OCI-LY3 (cell line): ENCODE data around the gene MTCH1.

Source experiments
- H2AFZ ChIP-seq: fragments of 200-600, 300-600 bp; shearing (Covaris generic); 2 replicates; pipeline ENCODE4 v1.6.0; 2014; ENCODE audit warnings: antibody characterized with exemption, low read depth, low read length
- H3K27ac ChIP-seq: fragments of 200-600, 300-600 bp; sonication (generic); 2 replicates; pipeline ENCODE4 v1.5.1; 2014; ENCODE audit warnings: mild to moderate bottlenecking, low read length, moderate library complexity, mixed read lengths
- H3K27me3 ChIP-seq: fragments of 200-600, 300-600 bp; sonication (generic); 2 replicates; pipeline ENCODE4 v1.6.1; 2014; ENCODE audit warnings: low read depth, low read length, mixed read lengths
- H3K36me3 ChIP-seq: fragments of 200-600, 300-600 bp; sonication (generic); replicated peaks from 2 replicates; pipeline ENCODE3; 2014; ENCODE audit warnings: low read depth, low read length, mixed read lengths
- H3K4me1 ChIP-seq: fragments of 300-600, 200-600 bp; sonication (generic); 2 replicates; pipeline ENCODE4 v1.6.1; 2014; ENCODE audit warnings: low read length, mixed read lengths
- H3K4me2 ChIP-seq: fragments of 200-600, 300-600 bp; sonication (generic); 2 replicates; pipeline ENCODE4 v1.6.1; 2014; ENCODE audit warnings: low read length, mixed read lengths
- H3K4me3 ChIP-seq: fragments of 300-600, 200-600 bp; sonication (generic); 2 replicates; pipeline ENCODE4 v1.5.1; 2014; ENCODE audit warnings: antibody characterized with exemption, mild to moderate bottlenecking, low read length, moderate library complexity
- H3K79me2 ChIP-seq: fragments of 300-600, 200-600 bp; shearing (Covaris generic); 2 replicates; pipeline ENCODE4 v1.6.1; 2014; ENCODE audit warnings: mild to moderate bottlenecking, low read length, mixed read lengths
- H3K9ac ChIP-seq: fragments of 300-600, 200-600 bp; shearing (Covaris generic); 2 replicates; pipeline ENCODE4 v1.6.0; 2014; ENCODE audit warnings: mild to moderate bottlenecking, low read length, moderate library complexity
- H3K9me3 ChIP-seq: fragments of 200-600, 300-600 bp; shearing (Covaris generic); 2 replicates; pipeline ENCODE4 v1.6.1; 2014; ENCODE audit warnings: low read length, mixed read lengths; ENCODE audit not compliant: insufficient read depth
- H4K20me1 ChIP-seq: fragments of 200-600, 300-600 bp; sonication (generic); 2 replicates; pipeline ENCODE4 v1.6.1; 2016; ENCODE audit warnings: low read length, mixed read lengths; ENCODE audit not compliant: insufficient read depth
- EZH2phosphoT487 ChIP-seq: fragments of 200-600 bp; shearing (Covaris generic); IDR thresholded peaks from 2 replicates; pipeline ENCODE4 v1.6.1; 2018; ENCODE audit warnings: antibody characterized with exemption, mixed run types, low read depth
- TF ChIP-seq, protein P1 (sequence below): fragments of 200-600, 300-600 bp; sonication (generic); IDR thresholded peaks from 2 replicates; pipeline ENCODE4 v1.5.1; 2014; ENCODE audit warnings: antibody characterized with exemption, low read length, low read depth

The MTCH1 gene

GRCh38 chr6:36962874-36963273 lies 23.1 kb downstream of the MTCH1 start:
- Histone ChIP-seq H2AFZ (peak overlapping the region; percentile 69), H3K79me2 (no peaks in the 10 kb centered on the region), H3K36me3 (peaks cover 17% of the 10 kb centered on the region), H3K9ac (no peak overlapping the region), H3K4me3 (peak overlapping the region; percentile 53), H3K4me1 (peaks cover 10% of the 10 kb centered on the region), H3K9me3 (no peaks in the 10 kb centered on the region), H3K4me2 (peak overlapping the region; percentile 45), H4K20me1 (no peaks in the 10 kb centered on the region), H3K27me3 (no peaks in the 10 kb centered on the region), H3K27ac (no peak overlapping the region)
- TF ChIP-seq, protein P1, sequence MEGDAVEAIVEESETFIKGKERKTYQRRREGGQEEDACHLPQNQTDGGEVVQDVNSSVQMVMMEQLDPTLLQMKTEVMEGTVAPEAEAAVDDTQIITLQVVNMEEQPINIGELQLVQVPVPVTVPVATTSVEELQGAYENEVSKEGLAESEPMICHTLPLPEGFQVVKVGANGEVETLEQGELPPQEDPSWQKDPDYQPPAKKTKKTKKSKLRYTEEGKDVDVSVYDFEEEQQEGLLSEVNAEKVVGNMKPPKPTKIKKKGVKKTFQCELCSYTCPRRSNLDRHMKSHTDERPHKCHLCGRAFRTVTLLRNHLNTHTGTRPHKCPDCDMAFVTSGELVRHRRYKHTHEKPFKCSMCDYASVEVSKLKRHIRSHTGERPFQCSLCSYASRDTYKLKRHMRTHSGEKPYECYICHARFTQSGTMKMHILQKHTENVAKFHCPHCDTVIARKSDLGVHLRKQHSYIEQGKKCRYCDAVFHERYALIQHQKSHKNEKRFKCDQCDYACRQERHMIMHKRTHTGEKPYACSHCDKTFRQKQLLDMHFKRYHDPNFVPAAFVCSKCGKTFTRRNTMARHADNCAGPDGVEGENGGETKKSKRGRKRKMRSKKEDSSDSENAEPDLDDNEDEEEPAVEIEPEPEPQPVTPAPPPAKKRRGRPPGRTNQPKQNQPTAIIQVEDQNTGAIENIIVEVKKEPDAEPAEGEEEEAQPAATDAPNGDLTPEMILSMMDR, result no peak
- no peak for TF ChIP-seq EZH2phosphoT487

DNA sequence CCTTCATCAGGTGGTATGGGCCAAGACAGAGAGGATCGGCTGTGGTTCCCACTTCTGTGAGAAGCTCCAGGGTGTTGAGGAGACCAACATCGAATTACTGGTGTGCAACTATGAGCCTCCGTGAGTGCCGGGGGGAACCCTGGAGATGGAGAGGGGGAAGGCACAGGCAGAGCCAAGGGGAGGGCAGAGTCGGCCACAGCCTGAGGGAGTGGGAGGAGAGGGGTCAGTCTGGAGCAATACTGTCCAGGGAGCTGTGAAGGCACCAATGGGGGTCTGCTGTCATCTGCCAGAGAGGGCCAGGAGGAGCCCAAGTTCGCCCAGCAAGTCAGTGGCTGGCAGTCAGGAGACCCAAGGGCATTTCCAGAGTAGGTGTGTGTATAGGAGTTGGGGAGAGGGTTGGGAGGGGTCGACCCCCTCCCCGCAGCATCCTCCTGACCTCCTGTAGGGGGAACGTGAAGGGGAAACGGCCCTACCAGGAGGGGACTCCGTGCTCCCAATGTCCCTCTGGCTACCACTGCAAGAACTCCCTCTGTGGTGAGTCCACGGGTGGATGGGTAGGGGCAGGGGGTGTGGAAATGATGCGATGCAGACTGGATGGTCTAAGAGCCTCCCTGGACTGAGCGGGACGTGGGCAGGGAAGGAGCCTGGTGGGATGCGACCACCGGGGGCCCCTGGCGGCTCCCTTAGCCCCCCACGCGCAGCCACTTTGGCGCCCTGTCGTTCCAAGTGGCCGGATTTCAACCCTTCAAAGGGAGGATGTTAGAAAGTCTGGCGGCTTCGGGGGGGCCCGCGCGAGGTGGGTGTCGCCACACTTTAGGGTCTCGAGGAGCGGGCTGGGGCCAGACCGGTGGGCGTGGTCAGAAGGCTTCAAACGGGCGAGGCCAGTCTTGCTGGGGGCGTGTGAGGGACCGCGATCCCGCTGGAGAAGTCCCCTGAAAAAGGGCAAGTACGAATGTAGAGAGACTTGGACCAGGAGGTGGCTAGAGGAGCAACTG lies 24.3 kb downstream of the MTCH1 start:
- TF ChIP-seq, protein P1, result no peak
- TF ChIP-seq EZH2phosphoT487, result no peak
- H3K4me2 ChIP-seq, result no peak overlapping the region

GRCh38 chr6:36959555-36960250 lies 26.3 kb downstream of the MTCH1 start:
- Histone ChIP-seq H2AFZ (no peak overlapping the region), H3K79me2 (no peaks in the 10 kb centered on the region), H3K36me3 (no peaks in the 10 kb centered on the region), H3K4me3 (no peak overlapping the region), H3K4me2 (no peak overlapping the region), H3K9me3 (no peaks in the 10 kb centered on the region), H3K27me3 (peaks cover 4% of the 10 kb centered on the region; the same call in 1 of the 2 replicates), H3K9ac (no peak overlapping the region), H3K27ac (no peak overlapping the region), H3K4me1 (peaks cover 10% of the 10 kb centered on the region), H4K20me1 (no peaks in the 10 kb centered on the region)
- TF ChIP-seq EZH2phosphoT487, result no peak
- TF ChIP-seq, protein P1, result no peak

More for the DNA sequence above, 24.3 kb downstream of the MTCH1 start:
- Histone ChIP-seq H4K20me1 (no peaks in the 10 kb centered on the region), H2AFZ (no peak overlapping the region), H3K27me3 (peaks cover 4% of the 10 kb centered on the region; the same call in 1 of the 2 replicates), H3K9ac (no peak overlapping the region), H3K36me3 (peaks cover 7% of the 10 kb centered on the region), H3K9me3 (no peaks in the 10 kb centered on the region), H3K79me2 (no peaks in the 10 kb centered on the region), H3K27ac (no peak overlapping the region), H3K4me1 (peaks cover 10% of the 10 kb centered on the region), H3K4me3 (no peak overlapping the region)
